H4 (cell line): Measurements from ENCODE around the gene IDH3B. TPM values are rescaled to one million over a fixed set of nuclear protein-coding genes. Genes with fewer than 3 reads are reported as not detected.
"Not testable (repeated sequence)": the region's sequence is repeated elsewhere in the genome, so short reads cannot be mapped to it uniquely, and the experiment has no call there.

Source experiments
- DNase-seq: peaks from one replicate; pipeline ENCODE4 v3.0.0-alpha.2; 2015; ENCODE audit warnings: low spot score
- total RNA-seq: library from RNA; depleted of rRNA; stranded (reverse); fragments of >200 nt; shearing (Covaris generic); gene quantifications from 2 replicates; pipeline ENCODE4 v1.2.3, GENCODE V29; 2014; rRNA removed

The IDH3B gene
- 117 and 138 TPM in 2 replicates for total RNA-seq

DNA sequence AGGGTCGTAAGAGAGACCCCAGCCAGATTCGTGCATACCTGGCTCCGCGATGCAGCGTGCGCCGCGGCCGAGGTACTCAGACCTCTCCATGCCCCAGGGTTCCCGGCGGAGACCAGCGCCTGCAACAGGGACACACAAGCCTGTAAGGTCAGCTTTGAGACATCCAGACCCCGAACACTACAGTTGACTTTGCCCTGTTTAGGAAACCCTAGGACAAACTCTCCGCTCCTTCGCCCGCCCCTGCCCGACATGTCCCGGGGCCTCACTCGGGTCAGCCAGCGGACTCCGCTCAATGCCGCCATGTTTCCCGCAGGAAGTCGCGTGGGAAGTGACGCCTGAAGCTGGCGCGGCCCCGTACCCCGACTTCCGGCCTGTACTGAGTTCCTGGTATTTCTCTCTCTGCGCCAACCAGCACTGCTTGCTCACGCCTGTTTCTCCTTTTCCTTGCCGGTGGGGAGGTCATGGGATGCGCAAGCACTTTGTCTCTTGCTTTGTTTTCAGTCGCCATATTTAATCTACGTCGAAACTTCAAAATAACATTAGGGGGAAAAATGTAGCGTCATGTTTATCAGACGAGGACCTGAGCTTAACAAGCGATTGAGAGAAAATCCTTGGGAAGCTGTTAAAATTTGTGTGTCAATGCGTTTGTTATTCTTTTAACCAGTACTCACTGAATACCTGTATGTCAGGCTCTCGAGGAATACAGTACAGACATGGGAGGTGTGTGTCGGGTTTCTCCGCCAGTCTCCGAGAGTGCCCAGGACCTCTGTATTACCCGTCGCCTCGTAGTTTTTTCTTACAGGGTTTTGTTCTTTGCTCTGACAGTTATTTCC, at the start of gene IDH3B:
IDH3B (minus strand) TSS at position 330 of the 833 bp plus-strand sequence; CDS start at position 302, 28 bp downstream.
- peak; percentile 90 for DNase-seq

DNA sequence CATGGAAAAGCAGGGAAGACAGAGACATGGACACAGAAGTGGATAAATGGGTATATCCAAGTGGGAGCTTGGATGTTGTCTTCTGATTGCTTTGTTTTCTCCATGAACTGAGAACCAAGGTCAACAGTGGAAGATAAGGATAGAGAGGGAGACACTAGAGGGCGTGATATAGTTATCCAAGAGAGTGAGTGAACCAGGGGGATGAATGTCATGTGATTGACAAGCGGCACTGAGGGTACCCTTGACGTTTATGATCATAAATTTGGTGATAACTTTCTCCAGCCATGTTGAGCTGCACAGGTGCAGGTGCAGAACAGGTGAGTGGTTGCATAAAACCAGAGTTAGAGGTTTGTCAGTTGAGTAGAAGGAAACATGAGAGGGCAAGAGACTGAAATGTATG, 49.3 kb upstream of the IDH3B start:
- DNase-seq, result no peak

DNA sequence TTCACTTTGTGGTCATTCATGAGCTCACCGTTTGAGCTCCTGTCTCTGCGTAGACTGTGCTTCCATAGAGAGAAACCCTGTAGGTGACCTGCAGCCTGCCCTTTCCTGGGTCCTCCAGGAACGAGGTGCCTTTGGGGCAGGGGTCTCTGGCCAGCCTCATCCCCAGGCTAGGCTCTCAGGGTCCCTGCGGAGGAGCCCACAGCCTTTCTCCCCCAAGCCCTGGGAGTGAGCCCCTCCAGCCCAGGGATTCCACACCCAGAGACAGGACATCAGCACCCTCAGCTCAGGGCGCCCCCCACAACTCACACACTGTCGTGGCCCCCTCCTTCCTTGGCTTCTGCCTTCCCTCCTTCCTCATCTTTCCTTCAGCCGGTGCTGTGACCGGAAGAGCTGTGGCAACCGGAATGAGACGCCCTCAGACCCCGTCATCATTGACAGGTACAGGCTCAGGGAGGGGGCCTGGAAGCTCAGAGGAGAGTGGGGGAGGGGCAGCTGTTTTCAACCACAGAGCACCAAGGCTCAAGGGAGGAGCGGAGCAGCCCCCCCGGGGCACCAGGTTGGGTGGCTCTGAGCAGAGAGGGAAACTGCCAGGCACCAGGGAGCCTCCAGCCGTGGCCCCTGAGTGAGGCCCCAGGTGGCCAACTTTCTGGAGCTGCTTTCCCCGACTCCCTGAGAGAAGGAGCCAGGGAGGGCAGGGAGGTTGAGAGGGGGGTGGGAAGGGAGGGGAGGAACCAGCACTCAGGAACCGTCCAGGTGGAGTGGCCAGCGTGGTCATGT, 45.4 kb upstream of the IDH3B start:
- no peak for DNase-seq

DNA sequence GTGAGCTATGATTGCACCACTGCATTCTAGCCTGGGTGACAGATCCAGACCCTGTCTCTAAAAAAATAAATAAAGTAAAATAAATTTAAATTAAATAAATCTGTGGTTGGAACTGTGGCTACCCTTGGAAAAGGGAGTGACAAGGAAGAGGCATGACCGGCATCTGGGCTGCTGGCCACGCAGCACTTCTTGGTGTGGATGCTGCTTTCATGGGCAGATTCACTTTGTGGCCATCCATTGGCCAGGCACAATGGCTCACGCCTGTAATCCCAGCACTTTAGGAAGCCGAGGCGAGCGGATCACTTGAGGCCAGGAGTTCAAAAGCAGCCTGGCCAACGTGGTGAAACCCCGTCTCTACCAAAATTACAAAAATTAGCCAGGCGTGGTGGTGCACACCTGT, 44.6 kb upstream of the IDH3B start:
- DNase-seq, result no peak

DNA sequence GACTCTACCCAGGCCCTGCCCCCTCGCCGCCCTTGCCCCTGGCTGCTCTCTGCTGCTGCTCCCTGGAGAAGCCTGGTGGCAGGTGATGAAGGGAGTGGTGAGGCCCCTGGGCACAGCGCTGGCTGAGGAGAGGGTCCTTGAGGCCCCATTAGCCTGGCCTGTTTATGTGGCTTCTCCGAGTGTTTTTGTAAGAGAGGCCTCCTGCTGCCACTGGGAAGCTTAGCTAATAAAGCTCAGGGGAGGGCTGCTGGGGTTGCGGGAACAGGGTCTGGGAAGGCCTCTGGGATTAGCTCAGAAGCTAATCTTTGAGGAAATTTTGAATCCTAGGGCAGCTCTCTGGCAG, 44.0 kb upstream of the IDH3B start:
- DNase-seq, result no peak

DNA sequence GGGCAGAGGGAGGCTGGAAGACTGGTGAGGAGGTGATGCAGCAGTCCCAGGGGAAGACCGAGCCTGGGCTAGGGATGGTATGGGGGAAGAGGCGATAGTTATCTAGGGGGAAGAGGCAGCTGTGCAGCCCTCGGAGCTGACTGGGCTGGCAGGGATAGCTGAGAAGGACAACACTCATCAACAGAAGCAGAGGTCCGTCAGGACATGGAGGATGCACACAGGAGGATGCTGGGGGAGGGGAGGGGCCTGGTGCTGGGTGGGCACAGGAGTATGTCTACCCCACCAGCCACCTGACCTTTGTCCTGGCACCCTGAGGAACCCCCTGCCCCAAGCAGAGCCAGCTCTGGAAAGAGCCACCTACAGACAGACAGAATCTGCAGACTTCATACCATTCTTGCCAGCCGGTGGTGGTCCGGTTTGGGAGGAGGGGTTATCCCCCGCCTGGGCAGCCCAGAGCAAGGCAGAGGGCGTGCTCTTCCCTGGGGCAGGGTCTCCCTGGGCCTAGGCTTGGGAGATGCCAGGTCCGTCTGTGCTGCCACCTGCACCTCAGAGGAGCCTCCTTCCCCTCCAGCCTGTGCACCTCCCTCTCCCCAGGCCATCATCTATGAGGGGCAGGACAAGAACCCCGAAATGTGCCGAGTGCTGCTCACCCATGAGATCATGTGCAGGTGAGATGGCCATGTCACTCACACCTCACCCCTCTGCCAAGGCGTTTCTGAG, 43.5 kb upstream of the IDH3B start:
- no peak for DNase-seq

DNA sequence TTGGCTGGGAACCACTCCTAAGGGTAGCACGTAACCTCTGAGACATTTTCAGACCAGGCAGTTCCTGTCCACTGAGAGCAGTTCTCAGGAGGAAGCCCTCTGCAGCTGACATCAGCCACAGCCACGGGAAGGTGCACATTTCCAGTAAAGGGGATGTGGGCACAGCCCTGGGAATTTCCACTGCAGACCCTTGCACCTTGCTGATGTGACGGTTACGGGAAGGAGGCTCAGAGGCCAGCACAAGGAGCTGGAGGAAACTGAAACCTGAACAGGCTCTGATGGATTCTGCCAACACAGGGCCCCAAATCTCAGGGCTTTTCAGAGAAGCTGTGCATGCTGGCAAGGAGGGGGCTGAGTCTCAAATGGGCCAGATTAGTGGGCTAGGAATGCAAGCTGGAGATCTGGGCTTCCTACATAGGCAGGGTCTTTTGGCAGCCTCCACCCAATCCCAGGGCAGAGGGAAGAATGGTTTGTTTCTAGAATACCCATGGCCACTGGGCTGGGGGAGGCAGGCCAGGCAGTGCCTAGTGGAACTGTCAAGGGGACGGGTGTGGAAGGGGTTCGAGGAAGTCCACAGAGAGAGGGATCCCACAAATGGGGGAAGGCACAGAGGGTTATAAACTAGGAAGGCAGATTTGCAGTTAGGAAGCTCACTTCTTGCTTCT, 42.8 kb upstream of the IDH3B start:
- no peak for DNase-seq

DNA sequence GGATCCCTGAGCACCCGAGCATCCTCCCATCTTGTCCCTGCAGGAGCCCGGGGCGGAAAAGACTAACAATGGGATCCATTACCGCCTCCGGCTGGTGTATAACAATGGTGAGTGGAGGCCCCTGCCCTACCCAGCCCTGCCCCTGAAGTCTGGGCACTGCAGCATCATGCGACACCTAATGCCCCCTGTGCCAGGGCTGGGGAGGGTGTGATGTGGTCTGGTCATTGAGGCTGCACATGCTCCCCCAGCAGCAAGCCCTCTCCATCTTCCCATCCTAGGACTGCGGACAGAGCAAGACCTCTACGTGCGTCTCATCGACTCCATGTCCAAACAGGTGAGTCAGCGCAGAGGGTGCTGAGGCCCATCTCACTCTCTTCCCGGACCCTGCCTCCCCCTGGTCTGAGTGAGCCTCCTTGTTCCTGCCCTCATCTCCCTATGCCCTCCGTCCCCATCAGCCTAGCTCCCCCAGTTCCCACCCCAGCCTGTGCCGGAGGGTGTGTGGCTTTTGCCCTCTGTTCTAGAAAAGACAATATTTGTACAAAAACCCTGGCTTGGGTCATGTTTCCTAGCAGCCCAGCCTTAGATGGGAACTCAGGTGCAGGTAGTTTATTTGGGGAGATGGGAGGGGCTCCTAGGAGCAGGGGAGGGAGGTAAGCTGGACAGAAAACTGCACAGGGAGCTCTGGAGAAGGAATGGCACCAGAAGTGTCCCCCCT, 42.1 kb upstream of the IDH3B start:
- DNase-seq, result no peak

DNA sequence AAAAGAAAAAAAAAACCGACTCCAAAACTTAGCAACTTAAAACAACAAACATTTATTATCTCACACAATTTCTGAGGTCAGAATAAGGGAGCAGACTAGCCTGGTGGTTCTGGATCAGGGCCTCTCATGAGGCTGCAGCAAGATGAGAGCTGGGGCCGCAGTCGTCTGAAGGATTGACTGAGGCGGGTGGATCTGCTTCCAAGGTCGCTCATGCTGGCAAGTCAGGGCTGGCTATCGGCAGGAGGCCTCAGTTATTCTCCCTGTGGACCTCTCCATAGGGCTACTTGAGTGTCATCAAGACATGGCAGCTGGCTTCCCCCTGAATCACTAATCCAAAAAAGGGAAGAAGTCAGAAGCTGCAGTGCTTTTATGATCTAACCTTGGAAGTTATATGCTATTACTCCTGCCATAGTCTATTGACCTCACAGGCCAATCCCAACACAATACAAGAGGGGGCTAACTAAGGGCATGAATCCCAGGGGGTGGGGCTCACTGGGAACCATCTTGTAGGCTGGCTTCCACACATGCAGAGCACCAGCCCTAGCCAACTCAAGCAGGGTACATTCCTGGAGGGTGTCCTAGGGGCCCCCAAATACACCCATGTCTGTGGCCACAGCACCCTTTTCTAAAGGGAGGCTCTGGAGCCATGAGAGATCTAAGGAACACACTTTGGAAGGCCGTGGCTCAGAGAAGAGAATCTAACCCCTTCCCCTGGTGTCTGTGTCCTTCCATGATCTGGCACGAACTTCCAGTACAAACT, 39.9 kb upstream of the IDH3B start:
- DNase-seq, result no peak

DNA sequence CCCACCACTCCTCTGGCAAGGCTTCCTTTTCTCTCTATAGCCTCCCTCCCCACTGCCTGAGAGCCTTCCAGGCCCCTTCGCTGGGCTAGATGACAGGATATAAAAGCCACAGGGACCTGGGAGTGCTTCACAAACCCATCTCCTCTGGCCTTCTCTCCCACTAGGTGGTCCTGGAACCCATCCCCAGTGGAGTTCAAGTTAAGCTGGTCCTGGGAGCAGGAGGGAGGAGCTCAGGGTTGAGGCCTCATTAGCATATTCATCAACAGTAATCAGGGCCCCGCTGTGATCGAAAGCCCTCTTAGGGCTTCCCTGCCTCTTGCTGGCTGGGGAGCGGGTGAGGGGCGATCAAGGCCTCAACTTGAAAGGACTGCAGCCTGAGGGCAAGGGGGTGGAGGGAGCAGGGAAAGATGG, 37.7 kb upstream of the IDH3B start:
- DNase-seq, result no peak

DNA sequence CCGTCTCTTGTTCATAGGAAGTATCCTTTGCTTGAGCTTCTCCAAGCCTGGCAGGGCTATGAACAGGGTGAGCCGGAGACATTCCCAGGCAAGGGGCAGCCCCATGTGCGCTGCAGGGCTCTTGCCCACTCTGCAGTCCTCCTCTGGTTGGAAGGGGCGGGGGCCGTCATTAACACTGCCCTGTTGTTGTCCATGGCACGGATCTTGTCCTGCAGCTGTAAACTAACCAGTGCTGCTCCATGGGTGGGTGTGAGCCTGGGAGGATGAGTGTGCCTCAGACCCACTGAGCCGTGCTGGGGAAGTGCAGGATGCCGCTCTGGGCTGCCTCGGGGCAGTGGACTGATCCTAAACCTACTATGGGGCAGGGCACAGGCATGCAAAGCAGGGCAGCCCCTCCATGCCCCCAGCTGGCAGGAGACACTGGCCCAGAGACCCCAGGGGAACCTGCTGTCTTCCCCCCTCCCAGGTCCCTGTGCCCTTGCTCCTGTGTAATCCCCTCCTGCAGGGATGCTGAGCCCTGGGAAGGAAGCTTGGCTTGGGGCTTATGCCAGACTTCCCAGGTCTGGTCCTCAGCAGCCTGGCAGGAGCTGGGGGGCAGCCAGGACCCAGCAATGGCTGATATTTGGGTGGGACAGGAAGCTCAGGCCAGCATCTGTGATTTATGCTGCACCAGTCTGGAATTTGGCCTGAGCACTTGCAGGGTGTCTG, 37.1 kb upstream of the IDH3B start:
- no peak for DNase-seq

DNA sequence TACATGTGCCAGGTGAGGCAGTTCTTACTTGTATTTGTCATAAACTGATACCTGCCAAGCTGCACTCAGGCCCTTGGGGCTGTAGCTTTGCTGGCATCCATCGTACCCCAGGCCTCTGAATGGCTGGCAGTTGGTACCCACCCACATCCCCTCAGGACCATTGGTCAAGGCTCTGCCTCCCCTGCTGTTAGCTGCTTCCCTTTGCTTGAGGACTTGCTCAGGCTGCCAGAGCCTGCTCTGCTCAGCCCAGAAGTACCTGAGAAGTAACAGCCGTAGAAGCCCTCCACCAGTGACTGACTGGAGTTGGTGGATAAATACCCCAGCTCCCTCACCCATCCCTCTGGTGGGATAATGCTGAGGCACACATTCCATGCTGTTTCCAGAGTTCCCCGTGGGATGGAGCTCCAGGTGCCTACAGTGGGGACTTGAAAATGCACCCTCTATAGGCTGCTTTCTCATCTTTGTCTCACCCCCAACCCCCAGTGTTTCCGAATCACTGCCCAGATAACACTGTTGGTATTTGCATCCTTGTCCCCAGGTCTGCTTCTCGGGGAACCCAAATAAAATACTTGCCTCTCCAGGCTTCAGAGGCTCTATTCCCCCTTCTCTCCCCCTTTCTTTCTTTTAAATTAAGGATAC, 35.9 kb upstream of the IDH3B start:
- no peak for DNase-seq

DNA sequence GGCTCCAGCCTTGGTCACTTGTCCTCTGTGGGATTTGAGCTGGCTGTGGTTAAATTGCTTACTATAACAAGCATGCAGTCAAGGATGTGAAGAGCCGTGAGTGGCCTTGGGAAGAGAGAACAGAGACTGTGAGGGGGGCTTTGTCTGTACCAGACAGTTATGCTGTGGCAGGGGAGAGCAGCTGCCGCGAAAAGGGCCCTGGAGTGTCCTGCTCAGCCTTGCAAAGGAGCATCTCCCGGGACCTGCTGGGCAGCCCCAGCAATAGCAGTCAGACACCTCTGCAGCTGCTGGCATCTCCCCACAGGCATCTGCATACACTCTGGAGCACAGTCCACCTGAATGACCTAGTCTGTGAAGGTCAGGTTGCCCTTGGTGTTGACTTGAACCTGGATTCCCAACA, 34.9 kb upstream of the IDH3B start:
- DNase-seq, result no peak

DNA sequence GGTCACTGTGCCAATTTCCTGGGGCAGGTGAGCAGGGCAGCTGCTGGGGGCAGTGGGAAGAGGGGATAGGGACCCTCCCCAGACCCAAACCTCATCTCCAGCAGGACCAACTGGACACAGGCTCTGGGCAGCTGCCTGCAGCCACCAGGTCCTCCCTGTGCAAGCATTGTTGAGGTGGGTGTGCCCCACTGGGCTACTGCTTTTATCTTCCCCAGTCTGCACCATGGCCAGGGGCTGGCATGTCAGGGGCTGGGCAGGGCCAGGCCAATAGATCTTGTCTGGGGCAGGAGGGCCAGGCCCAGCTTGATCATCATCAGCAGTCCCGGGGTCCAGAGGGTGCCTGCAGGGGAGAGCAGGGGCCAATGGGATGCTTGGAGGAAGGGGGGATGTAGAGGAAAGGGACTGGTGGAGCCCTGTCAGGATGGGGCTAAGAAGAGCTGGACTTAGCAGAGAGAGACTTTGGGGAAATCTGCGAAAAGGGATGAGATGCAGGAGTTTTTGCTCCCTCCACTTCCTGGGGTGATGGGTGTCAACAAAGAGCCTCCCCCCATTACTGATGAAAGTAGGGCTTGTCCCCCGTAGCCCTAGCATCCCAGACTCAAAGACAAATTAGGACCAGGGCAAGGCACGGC, 34.3 kb upstream of the IDH3B start:
- DNase-seq, result no peak

DNA sequence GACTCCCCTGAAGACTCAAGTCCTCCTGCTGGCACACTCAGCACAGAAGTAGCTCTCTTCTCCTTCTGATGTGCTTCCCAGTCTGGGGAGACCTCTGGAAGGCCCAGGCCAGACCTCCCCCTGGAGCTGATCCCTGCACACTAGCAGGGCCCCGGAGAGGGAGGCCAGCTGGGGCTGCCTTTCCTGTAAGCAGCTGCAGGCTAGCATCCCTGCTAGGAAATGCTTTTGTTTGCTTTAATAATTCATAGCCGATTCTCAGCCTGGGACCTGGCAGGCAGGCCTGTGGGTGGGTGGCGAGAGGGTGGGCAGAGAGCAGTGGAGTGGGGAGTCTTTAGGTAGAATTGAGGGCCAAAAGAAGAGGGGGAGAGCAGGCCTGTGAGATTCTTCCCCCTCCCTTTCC, 33.8 kb upstream of the IDH3B start:
- no peak for DNase-seq

DNA sequence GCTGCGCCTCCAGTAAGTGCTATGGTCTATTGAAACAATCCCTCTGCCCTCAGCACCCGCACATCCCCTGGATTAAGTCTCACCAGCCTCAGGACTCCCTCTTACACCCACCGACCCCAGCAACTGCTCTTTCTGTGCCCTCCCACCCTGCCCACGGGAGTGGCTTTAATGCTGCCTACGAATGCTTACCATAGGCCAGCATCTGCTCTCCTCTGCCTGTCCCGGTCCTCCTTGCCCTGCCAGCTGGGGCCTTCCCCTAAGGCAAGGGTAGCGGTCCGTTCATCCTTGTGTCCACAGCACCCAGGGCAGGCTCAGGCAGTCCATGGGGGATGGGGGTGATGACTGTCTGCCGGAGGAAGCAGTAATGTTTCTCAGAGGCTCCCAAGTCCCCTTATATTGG, 32.6 kb upstream of the IDH3B start:
- no peak for DNase-seq

DNA sequence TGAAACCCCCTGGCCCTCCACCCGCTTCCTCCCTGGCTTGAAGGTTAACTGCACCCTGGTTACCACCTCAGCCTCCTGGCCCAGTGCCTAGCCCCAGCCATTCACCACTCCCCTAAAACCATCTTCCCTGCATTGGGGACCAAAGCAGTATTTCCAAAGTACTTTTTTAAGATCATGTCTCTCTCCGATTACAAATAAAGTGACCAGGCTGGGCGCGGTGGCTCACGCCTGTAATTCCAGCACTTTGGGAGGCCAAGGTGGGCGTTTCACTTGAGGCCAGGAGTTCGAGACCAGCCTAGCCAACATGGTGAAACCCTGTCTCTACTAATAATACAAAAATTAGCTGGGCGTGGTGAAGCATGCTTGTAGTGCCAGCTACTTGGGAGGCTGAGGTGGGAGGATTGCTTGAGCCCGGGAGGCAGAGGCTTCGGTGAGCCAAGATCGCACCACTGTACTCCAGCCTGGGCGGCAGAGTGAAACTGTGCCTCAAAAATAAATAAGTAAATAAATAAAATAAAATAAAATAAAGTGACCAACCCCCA, 32.0 kb upstream of the IDH3B start:
- DNase-seq, result not testable (repeated sequence)

DNA sequence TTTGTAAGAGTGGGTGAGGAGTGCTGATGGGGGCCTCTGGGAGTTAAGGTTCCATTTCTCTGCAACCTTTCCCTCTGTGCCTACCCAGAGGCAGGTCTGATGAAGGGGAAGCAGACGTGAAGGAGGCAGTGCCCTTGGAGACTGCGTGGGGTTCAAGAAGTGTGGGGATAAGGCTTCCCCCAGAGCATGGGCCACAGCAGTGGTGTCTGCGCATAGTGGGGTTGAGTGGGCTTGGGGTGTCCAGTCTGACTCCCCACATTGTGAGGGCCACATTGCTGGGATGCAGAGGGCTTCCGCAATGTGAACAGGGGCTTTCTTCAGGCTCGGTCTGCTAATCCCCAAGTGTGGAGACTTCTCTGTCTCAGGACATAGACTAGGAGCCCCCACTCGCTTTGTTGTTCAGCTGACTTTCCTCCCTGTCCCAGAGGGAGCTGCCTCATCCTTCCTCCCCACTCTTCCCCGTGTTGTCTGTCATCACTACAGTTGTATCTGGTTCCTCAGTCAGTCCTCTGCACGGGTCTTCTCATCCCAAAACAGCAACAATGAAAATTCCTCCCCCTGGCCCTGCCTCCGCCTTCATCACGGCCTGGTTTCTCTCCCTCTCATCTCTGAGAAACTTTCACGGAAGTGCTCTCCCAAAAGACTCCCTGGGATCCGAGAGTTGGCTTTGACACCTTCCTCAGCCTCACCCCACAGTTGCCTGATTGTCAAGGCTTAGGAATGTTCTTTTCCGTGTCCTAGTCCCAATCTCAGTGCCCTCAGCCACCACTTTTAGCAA, 31.4 kb upstream of the IDH3B start:
- DNase-seq, result no peak
